ENCODE measurements around the gene DLG1.

Gene DLG1

DNA sequence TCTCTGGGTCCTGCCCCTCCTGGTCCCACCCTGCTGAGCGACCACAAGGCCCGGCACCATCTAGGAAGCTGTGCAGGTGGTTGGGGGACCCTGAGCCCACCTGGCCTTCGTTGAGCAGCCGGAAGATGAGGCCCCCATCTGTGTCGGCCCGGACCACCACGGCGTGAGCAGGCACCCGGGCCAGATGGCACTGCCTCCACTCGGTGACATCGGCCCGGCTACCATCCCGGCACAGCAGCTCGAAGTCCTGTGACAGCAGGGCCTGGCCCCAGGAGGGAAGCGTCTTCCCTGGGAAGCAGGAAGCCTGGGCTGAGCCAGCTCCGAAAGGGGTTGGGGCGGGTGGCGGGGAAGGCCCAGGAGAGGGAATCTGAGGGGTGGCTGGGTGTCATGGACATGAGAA is 281.4 kb downstream of the DLG1 start:
- in situ Hi-C loops (cut with MboI; ENCODE audit: low sequenced_read_pairs, unreplicated experiment) = loop anchor here (25.0 kb wide), 1 partner anchor 170 kb away; no protein-coding TSS in a partner anchor
- TF ChIP-seq, protein P1, sequence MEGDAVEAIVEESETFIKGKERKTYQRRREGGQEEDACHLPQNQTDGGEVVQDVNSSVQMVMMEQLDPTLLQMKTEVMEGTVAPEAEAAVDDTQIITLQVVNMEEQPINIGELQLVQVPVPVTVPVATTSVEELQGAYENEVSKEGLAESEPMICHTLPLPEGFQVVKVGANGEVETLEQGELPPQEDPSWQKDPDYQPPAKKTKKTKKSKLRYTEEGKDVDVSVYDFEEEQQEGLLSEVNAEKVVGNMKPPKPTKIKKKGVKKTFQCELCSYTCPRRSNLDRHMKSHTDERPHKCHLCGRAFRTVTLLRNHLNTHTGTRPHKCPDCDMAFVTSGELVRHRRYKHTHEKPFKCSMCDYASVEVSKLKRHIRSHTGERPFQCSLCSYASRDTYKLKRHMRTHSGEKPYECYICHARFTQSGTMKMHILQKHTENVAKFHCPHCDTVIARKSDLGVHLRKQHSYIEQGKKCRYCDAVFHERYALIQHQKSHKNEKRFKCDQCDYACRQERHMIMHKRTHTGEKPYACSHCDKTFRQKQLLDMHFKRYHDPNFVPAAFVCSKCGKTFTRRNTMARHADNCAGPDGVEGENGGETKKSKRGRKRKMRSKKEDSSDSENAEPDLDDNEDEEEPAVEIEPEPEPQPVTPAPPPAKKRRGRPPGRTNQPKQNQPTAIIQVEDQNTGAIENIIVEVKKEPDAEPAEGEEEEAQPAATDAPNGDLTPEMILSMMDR (IDR thresholded peaks at IDR 0.05; ENCODE audit: borderline replicate concordance, control extremely low read depth, extremely low read depth, insufficient read depth, missing control alignments) = no peak
- DNase-seq (ENCODE audit: low spot score) = no peak

- DNase-seq (ENCODE audit: low spot score) = no peak
- in situ Hi-C loops (cut with MboI; ENCODE audit: low sequenced_read_pairs, unreplicated experiment) = loop anchor here (25.0 kb wide), 1 partner anchor 171 kb away; no protein-coding TSS in a partner anchor
- TF ChIP-seq, protein P1 (IDR thresholded peaks at IDR 0.05; ENCODE audit: borderline replicate concordance, control extremely low read depth, extremely low read depth, insufficient read depth, missing control alignments) = no peak
Measured at GRCh38 chr3:197015790-197016736, 282.3 kb downstream of the DLG1 start.

GRCh38 chr3:197014942-197015575 is 283.4 kb downstream of the DLG1 start:
- in situ Hi-C loops (cut with MboI; ENCODE audit: low sequenced_read_pairs, unreplicated experiment) = loop anchor here (25.0 kb wide), 1 partner anchor 172 kb away; no protein-coding TSS in a partner anchor
- no peak for DNase-seq (ENCODE audit: low spot score)
- TF ChIP-seq, protein P1 (IDR thresholded peaks at IDR 0.05; ENCODE audit: borderline replicate concordance, control extremely low read depth, extremely low read depth, insufficient read depth, missing control alignments) = no peak

DNA sequence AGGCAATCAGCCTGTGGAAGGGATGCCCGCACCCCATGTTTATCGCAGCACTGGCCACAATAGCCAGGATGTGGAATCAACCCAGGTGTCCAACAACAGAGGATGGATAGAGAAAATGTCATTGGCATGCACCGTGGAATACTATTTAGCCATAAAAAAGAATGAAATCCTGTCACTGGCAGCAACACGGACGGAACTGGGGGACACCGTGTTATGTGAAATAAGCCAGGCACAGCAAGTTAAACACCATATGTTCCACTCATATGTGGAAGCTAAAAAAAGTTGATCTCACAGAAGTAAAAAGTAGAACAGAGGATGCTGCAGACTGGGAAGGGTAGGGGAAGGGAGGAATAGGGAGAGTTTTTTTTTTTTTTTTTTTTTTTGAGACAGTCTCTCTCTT is 284.4 kb downstream of the DLG1 start:
- TF ChIP-seq, protein P1 (IDR thresholded peaks at IDR 0.05; ENCODE audit: borderline replicate concordance, control extremely low read depth, extremely low read depth, insufficient read depth, missing control alignments) = no peak
- in situ Hi-C loops (cut with MboI; ENCODE audit: low sequenced_read_pairs, unreplicated experiment) = loop anchor here (25.0 kb wide), 1 partner anchor 173 kb away; no protein-coding TSS in a partner anchor
- no peak for DNase-seq (ENCODE audit: low spot score)

DNA sequence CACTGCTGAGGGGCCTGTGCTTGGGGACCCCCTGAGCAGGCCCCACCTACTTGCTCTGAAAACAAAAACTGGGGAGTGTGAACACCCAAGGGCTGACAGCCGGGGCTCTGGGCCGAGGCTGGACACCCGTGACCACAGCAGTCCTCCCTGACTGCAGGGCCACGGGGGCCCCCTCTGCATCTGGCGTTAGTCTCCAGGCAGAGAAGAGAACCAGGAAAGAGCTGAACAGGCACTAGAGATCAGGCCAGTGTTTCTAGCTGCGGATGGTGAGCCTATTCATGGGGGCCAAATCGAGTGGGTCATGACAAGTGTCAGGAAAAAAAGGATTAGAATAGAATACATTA is 285.9 kb downstream of the DLG1 start:
- TF ChIP-seq, protein P1 (IDR thresholded peaks at IDR 0.05; ENCODE audit: borderline replicate concordance, control extremely low read depth, extremely low read depth, insufficient read depth, missing control alignments) = no peak
- in situ Hi-C loops (cut with MboI; ENCODE audit: low sequenced_read_pairs, unreplicated experiment) = loop anchor here (25.0 kb wide), 1 partner anchor 175 kb away; no protein-coding TSS in a partner anchor
- DNase-seq (ENCODE audit: low spot score) = no peak

- TF ChIP-seq, protein P1 (IDR thresholded peaks at IDR 0.05; ENCODE audit: borderline replicate concordance, control extremely low read depth, extremely low read depth, insufficient read depth, missing control alignments) = no peak
- in situ Hi-C loops (cut with MboI; ENCODE audit: low sequenced_read_pairs, unreplicated experiment) = loop anchor here (25.0 kb wide), 1 partner anchor 175 kb away; no protein-coding TSS in a partner anchor
Measured at GRCh38 chr3:197011780-197012539, 286.5 kb downstream of the DLG1 start.

More at GRCh38 chr3:197011780-197012539, 286.5 kb downstream of the DLG1 start:
- DNase-seq (ENCODE audit: low spot score) = no peak

Data from GM13976 (cell line).